Measurements from ENCODE around the gene KANSL1. TPM values are rescaled to one million over a fixed set of nuclear protein-coding genes. Genes with fewer than 3 reads are reported as not detected.
A peak's percentile ranks its signal among the peaks of the same experiment; 100 is the strongest.
"Not testable (repeated sequence)": the region's sequence is repeated elsewhere in the genome, so short reads cannot be mapped to it uniquely, and the experiment has no call there.

KANSL1 gene
- polyA plus RNA-seq, 1 donor from 2014 or later: 16.4 TPM

DNA sequence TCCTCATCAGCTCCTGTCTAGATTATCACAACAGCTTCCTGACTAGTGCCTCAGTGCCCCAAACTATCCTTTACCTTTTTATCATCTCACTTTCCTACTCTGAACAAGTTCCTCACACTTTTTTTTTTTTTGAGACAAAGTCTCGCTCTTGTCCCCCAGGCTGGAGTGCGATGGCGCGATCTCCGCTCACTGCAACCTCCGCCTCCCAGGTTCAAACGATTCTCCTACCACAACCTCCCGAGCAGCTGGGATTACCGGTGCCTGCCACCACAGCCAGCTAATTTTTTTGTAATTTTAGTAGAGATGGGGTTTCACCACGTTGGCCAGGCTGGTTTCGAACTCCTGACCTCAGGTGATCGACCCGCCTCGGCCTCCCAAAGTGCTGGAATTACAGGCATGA, 11.9 kb downstream of the KANSL1 start:
- Mint-ChIP-seq H3K4me1 (peaks cover 51 to 75% (median 56%) of the 10 kb centered on the region in 3 donors), H3K27ac (peak overlapping the region; percentile 6 to 93 (median 8)), H3K4me3 (peak overlapping the region in 1 of 4 donors; percentile 69)
- H3K27me3 Mint-ChIP-seq, H3K36me3 Mint-ChIP-seq, H3K9me3 Mint-ChIP-seq: not testable (repeated sequence)

DNA sequence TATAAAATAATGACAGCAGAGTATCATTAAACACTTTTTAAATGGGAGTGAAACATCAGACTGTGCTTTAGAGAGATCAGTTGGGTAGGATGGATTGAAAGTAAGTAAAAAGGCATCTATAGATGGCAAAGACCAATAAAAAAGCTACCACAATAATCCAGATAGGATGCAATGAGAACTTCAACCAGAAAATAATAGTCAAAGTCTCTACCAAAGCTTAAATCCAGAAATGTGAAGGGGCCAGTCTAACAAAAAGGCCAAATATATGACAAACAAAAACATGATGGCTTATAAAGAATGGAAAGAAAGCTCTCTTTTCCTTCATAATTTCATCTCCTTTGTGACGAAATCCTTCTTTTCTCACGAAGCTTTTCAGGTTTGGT, 12.3 kb downstream of the KANSL1 start:
- H3K4me3 Mint-ChIP-seq: peak overlapping the region in 1 of 4 donors; percentile 69

DNA sequence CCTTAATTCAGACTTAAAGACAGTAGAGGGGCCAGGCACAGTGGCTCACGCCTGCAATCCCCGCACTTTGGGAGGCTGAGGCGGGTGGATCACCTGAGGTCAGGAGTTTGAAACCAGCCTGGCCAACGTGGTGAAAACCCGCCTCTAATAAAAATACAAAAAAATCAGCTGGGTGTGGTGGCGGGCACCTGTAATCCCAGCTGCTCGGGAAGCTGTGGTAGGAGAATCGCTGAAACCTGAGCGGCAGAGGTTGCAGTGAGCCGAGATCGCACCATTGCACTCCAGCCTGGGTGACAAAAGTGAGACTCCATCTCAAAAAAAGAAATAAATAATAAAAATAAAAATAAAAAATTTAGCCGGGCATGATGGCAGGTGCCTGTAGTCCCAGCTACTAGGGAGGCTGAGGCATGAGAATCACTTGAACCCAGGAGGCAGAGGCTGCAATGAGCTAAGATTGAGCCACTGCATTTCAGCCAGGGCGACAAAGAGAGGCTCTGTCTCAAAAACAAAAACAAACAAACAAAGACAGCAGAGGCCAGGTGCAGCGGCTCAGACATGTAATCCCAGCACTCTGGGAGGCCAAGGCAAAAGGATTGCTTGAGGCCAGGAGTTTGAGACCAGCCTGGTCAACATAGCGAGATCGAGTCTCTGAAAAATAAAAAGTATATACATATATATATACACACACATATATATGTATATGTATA, 12.9 kb downstream of the KANSL1 start:
- not testable (repeated sequence) for H3K9me3 Mint-ChIP-seq, H3K36me3 Mint-ChIP-seq, H3K27ac Mint-ChIP-seq, H3K27me3 Mint-ChIP-seq
- H3K4me3 Mint-ChIP-seq: peak overlapping the region in 1 of 4 donors; percentile 71
- peaks cover 51 to 77% (median 55%) of the 10 kb centered on the region in 3 donors for H3K4me1 Mint-ChIP-seq

More for the DNA sequence above, 12.3 kb downstream of the KANSL1 start:
- peaks cover 54 to 78% (median 55%) of the 10 kb centered on the region in 3 donors for H3K4me1 Mint-ChIP-seq
- H3K9me3 Mint-ChIP-seq: no peaks in the 10 kb centered on the region
- no peaks in the 10 kb centered on the region for H3K27me3 Mint-ChIP-seq
- no peaks in the 10 kb centered on the region for H3K36me3 Mint-ChIP-seq
- peak overlapping the region in 2 of 3 donors; percentile 6 to 93 for H3K27ac Mint-ChIP-seq

DNA sequence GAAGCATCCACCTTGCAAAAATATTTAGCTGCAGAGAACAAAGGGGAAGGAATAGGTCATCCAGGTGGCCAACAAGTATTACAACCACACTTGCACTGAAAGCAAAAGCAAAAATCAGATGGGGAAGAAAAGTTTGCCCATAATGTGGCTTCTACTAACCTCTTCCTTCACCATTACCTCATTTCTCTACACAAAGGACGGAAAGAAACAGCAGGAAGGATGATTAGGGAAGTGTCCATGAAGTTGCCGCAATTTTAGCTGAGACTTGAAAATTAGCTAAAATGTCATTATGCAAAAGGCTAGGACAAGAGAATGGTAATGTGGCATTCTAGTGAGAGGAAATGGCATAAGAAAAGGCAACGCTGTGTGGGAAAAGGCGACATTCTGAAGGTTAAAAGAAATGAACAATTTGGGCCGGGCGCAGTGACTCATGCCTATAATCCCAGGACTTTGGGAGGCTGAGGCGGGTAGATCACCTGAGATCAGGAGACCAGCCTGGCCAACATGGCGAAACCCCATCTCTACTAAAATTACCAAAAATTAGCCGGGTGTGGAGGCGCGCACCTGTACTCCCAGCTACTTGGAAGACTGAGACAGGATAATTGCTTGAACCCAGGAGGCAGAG, 13.7 kb downstream of the KANSL1 start:
- H3K4me1 Mint-ChIP-seq: peaks cover 44 to 72% (median 53%) of the 10 kb centered on the region in 3 donors
- H3K27me3 Mint-ChIP-seq: no peaks in the 10 kb centered on the region
- no peaks in the 10 kb centered on the region for H3K36me3 Mint-ChIP-seq
- peak overlapping the region; percentile 2 to 79 (median 46) for H3K27ac Mint-ChIP-seq
- H3K9me3 Mint-ChIP-seq: no peaks in the 10 kb centered on the region
- peak overlapping the region in 3 of 4 donors; percentile 31 to 71 (median 69) for H3K4me3 Mint-ChIP-seq

DNA sequence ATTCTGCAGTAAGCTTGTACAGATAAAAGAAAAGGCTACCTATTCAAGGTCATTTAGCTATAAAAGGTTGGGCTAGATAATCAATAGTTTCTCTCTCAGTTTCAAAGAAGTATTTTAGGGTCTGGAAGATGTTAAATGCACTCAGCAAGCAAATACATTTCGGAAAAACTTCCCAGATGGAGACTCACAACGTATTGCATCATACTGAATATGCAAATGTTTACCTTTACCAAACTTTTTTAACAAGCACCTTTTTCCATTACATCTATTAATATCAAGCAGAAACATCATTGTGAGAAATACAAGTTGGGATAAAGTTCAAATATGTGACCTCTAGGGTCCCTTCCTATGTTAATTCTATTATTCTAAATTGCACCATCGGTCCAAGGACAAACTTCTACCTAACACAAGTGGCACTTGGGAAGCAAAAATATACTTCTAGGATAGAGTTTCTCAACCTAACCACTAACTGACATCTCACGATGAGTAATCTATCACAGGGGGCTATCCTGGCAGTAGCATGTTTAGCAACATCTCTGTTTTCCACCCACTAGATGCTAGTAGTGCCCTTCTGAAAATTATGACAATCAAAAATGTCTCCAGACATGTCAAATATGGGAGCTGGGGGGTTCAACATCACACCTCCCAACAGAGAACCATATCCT, 14.5 kb downstream of the KANSL1 start:
- peak overlapping the region in 1 of 4 donors; percentile 69 for H3K4me3 Mint-ChIP-seq
- no peaks in the 10 kb centered on the region for H3K9me3 Mint-ChIP-seq
- no peaks in the 10 kb centered on the region for H3K27me3 Mint-ChIP-seq
- no peaks in the 10 kb centered on the region for H3K36me3 Mint-ChIP-seq
- peaks cover 39 to 69% (median 48%) of the 10 kb centered on the region in 3 donors for H3K4me1 Mint-ChIP-seq
- H3K27ac Mint-ChIP-seq: peak overlapping the region; percentile 31 to 79 (median 71)

DNA sequence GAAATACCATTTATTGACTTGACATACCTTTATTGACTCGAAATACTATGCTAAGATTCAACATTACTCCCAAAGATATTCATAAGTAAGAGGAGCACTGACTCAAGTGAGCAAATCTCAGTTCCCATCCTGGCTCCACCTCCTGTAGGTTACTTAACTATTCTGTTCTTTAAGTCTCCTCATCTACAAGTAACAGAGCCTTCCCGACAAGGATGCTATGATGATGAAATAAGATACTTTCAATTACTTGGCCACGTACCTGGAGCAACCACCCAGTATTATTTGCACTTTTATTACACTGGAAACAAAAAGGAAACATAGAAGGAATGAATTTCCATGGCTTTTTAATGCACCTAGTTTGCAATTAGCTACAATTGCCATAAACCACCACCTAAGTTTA, 16.3 kb downstream of the KANSL1 start:
- no peaks in the 10 kb centered on the region for H3K9me3 Mint-ChIP-seq
- peaks cover 39 to 71% (median 51%) of the 10 kb centered on the region in 3 donors for H3K4me1 Mint-ChIP-seq
- H3K27me3 Mint-ChIP-seq: no peaks in the 10 kb centered on the region
- peak overlapping the region in 1 of 3 donors; percentile 7 for H3K27ac Mint-ChIP-seq
- H3K4me3 Mint-ChIP-seq: no peak overlapping the region
- no peaks in the 10 kb centered on the region for H3K36me3 Mint-ChIP-seq

DNA sequence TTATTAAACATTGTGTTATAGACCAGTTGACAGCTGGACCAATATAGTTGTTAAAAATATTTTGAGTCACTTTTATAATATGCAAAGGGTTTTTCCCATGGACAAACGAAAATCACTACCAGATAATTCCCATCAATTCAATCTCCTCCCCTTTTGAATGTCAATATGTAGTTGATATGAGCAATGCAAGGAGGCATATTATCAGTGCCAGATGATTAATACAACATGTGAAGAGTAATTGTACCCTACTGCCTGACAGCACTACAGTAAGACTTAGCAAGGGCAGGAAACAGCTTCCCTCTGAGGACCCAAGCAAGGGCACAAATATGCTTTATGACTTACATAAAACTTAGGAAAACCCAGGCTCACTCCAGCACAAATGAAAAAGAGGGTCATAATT, 17.3 kb downstream of the KANSL1 start:
- Mint-ChIP-seq H3K27ac (peak overlapping the region in 2 of 3 donors; percentile 7 to 80), H3K4me1 (peaks cover 32 to 67% (median 51%) of the 10 kb centered on the region in 3 donors), H3K27me3 (no peaks in the 10 kb centered on the region), H3K36me3 (no peaks in the 10 kb centered on the region), H3K4me3 (no peak overlapping the region), H3K9me3 (no peaks in the 10 kb centered on the region)

DNA sequence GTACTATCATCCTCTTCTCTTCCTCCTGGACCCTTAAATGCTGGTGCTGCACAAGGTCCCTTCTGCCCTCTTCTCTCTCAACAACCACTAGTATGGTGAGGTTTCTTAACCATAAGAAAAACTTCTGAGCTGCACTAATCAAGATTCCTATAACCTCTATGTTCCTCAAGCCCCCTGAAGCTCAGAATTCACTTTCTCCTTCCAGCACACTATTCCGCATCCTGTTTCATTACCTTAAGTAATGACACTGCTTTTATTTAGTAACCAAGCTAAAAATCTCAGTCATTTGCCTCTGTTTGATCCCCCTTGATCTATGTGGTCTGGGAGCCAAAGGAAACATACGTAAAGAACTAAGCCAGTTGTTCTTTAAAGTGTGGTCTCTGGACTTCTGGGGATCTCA, 20.1 kb downstream of the KANSL1 start:
- Mint-ChIP-seq H3K36me3 (no peaks in the 10 kb centered on the region), H3K9me3 (no peaks in the 10 kb centered on the region), H3K27ac (peak overlapping the region in 1 of 3 donors; percentile 25), H3K4me1 (peaks cover 27 to 65% (median 53%) of the 10 kb centered on the region in 3 donors), H3K4me3 (no peak overlapping the region), H3K27me3 (no peaks in the 10 kb centered on the region)

DNA sequence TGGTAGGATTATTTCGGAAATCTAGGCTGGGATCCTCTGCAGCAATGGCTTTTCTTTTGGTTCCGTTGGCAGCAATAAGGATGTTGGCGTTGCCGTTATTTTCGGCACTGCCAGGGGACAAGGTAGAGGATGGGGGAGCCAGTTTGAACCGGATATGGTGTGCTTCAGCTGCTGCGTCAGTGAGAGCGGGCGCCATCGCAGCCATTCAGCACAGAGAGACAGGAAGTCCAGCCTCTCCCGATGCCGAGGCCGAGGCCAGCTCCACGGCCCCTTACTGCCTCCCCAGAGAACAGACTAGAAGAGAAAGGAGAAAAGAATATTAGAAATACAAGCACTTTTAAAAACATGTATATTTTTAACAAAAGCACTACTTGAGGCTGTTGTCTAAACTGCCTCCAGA, 21.3 kb downstream of the KANSL1 start:
- no peaks in the 10 kb centered on the region for H3K27me3 Mint-ChIP-seq
- H3K4me3 Mint-ChIP-seq: no peak overlapping the region
- H3K9me3 Mint-ChIP-seq: no peaks in the 10 kb centered on the region
- peak overlapping the region in 2 of 3 donors; percentile 21 to 55 for H3K27ac Mint-ChIP-seq
- H3K36me3 Mint-ChIP-seq: no peaks in the 10 kb centered on the region
- H3K4me1 Mint-ChIP-seq: peaks cover 31 to 63% (median 56%) of the 10 kb centered on the region in 3 donors

DNA sequence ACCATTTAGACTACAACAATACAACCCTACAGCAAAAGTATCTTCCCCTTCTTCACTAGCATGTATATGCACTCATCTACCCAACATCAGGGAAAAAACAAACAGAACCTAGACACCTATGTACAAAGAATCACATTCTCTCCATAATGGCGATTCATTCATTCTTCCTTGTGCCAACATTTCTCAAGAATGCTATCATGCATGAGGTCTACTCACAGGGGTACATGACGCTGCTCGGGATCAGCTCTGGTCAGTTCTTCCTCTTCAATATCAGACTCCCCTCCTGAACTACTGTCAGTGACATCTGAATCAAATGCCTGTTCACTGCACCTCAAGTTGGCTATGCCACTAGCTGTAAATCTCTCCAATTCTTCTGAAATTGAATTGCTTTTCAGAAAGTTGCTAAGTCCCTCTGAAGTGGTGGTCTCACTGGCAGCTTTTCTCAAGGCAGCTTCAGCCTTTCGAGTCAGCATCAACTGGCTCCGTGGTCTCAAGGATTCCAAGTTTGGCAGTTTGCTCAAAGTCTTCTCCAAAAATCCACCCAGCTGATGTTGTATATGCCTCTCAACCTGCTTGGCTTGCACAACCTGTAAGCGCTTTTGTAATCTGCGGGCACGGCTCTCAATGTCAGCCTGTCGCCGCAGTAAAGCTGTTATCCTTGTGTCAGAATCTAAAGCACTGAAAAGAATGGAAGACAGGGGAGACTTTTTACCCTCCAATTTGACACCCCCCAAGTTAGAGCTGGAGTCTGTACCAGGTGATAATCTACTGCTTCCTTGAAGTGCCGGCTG, 22.4 kb downstream of the KANSL1 start:
- Mint-ChIP-seq H3K27ac (peak overlapping the region in 2 of 3 donors; percentile 28 to 54), H3K4me3 (peak overlapping the region in 1 of 4 donors; percentile 49), H3K27me3 (no peaks in the 10 kb centered on the region), H3K9me3 (no peaks in the 10 kb centered on the region), H3K4me1 (peaks cover 29 to 58% (median 54%) of the 10 kb centered on the region in 3 donors), H3K36me3 (peaks cover 1% of the 10 kb centered on the region)

DNA sequence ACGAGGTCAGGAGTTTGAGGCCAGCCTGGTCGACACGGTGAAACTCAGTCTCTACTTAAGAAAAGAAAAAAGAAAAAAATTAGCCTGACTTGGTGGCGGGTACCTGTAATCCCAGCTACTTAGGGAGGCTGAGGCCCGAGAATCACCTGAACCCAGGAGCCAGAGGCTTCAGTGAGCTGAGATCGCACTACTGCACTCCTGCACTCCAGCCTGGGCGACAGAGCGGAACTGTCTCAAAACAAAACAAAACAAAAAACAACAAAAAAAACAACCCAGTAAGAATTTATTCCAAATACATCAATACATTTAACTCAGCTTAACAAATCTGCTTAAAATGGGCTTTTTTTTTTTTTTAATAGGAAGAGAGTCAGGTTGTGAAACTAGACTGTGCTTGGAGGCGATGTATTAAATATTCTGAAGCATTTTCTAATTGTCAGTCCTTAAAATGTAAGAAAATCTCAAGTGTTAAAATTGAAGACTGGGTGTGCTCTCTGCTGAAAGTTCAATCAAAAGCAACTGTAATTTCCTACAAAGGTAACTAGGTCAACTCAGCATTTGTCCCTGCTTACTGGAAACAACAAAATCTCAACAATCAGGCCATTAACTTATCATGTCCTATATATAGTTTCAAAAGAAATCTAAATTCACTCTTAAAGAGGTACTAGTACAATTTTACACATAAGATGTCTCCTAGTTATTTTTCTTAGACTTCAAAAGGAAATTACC, 23.2 kb downstream of the KANSL1 start:
- H3K4me1 Mint-ChIP-seq: peaks cover 29 to 54% (median 53%) of the 10 kb centered on the region in 3 donors
- peak overlapping the region in 1 of 4 donors; percentile 49 for H3K4me3 Mint-ChIP-seq
- H3K27me3 Mint-ChIP-seq: no peaks in the 10 kb centered on the region
- peaks cover 1% of the 10 kb centered on the region for H3K36me3 Mint-ChIP-seq
- H3K9me3 Mint-ChIP-seq: no peaks in the 10 kb centered on the region
- H3K27ac Mint-ChIP-seq: peak overlapping the region in 2 of 3 donors; percentile 28 to 54

DNA sequence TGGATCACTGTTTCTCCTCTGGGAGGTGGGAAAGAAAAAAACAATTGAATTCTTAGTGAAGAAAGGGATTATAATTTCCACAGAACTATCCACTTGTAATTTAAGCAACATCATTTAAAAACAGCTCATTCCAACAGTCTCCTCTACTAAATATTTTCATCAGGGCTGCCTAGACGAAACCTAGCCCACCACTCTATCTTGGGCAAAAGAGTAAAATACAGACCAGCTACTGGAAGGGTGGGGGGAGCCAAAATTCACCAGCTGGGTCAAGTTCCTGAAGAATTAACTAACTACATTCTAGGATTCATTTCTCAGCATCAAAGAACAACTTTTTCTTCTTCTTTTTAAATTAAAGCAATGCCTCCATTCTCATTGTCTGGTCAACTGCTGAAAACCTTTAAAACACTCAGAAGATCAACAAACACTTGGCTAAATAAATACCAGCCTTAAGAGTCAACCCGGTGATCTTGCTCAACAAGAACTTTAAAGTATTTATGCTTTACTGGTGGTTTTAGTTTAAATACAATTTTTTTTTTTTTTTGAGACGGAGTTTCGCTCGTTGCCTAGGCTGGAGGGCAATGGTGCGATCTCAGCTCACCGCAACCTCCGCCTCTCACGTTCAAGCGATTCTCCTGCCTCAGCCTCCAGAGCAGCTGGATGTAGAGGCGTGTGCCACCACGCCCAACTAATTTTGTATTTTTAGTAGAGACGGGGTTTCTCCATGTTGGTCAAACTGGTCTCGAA, 25.2 kb downstream of the KANSL1 start:
- Mint-ChIP-seq H3K27ac (peak overlapping the region in 1 of 3 donors; percentile 24), H3K4me1 (peaks cover 38 to 64% (median 60%) of the 10 kb centered on the region in 3 donors), H3K9me3 (no peaks in the 10 kb centered on the region), H3K36me3 (peaks cover 1% of the 10 kb centered on the region), H3K27me3 (no peaks in the 10 kb centered on the region), H3K4me3 (peak overlapping the region in 1 of 4 donors; percentile 75)

DNA sequence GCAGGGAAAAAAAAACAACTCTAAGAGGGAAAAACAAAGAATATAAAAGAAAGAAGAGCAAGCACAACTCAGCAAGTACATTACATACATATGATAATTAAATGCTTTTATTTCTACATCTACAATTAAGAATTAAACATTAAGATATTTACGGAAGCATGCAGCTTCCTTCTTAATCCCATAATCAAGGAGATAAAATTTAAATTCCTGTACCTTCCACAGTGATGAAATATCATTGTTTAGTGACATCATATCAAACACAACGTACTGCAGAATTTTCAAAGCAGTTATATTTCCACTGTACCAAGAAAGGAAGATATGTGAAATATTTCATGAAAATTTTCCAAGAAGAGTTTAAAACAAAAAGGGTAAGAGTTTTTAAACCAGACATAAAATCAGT, 26.0 kb downstream of the KANSL1 start:
- H3K4me3 Mint-ChIP-seq: peak overlapping the region in 2 of 4 donors; percentile 43 to 75
- H3K4me1 Mint-ChIP-seq: peaks cover 40 to 65% (median 63%) of the 10 kb centered on the region in 3 donors
- H3K9me3 Mint-ChIP-seq: no peaks in the 10 kb centered on the region
- H3K27ac Mint-ChIP-seq: no peak overlapping the region
- H3K36me3 Mint-ChIP-seq: peaks cover 1% of the 10 kb centered on the region
- no peaks in the 10 kb centered on the region for H3K27me3 Mint-ChIP-seq

Data from IgD-negative memory B cell (primary cell).